GM19240 (cell line): ENCODE data around the gene MDGA2.
"Not testable (repeated sequence)": the region's sequence is repeated elsewhere in the genome, so short reads cannot be mapped to it uniquely, and the experiment has no call there.

Experiments used
- DNase-seq: peaks from one replicate; pipeline ENCODE4 v3.0.0; 2011; ENCODE audit warnings: low spot score; ENCODE audit not compliant: insufficient read length

Gene MDGA2

DNA sequence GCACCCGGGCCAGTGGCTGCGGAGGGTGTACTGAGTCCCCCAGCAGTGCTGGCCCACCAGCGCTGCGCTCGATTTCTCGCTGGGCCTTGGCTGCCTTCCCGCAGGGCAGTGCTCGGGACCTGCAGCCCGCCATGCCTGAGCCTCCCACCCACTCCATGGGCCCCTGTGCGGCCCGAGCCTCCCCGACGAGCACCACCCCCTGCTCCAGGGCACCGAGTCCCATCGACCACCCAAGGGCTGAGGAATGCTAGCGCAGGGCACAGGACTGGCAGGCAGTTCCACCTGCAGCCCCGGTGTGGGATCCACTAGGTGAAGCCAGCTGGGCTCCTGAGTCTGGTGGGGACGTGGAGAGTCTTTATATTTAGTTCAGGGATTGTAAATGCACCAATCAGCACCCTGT is 432.8 kb downstream of the MDGA2 start:
- not testable (repeated sequence) for DNase-seq

DNA sequence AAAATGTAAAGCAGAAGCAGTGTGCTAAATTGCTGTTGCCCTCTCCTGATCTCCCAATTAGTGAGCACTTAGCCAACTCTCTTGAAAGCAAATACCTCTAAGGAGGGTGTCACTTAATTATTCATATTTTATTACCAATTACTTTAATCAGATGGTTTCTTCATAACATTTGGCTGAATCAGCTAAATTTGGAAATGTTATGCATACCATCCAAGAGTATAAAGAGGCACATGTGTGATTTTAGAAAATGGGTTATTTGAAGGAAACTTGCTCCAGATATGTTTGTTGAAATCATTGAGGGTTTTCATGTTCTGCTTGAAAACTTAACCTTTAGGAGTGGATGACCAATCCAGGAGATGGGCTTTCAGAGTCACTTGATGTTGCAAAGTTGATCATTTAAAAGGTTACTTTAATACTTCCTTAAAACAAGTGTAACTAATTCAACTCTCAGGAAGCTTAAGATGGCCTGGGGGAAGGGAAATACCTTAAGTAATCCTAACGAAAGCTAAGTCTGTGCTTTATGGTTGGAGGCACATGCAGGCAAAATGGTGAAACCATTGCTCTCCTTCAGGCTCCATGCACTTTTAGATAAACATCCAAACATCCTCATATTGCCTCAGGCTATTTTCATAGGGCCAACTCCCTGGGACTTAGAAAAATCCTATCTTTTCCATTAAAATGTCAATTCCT is 434.5 kb downstream of the MDGA2 start:
- no peak for DNase-seq

GRCh38 chr14:47235619-47236018 is 439.8 kb downstream of the MDGA2 start:
- no peak for DNase-seq

DNA sequence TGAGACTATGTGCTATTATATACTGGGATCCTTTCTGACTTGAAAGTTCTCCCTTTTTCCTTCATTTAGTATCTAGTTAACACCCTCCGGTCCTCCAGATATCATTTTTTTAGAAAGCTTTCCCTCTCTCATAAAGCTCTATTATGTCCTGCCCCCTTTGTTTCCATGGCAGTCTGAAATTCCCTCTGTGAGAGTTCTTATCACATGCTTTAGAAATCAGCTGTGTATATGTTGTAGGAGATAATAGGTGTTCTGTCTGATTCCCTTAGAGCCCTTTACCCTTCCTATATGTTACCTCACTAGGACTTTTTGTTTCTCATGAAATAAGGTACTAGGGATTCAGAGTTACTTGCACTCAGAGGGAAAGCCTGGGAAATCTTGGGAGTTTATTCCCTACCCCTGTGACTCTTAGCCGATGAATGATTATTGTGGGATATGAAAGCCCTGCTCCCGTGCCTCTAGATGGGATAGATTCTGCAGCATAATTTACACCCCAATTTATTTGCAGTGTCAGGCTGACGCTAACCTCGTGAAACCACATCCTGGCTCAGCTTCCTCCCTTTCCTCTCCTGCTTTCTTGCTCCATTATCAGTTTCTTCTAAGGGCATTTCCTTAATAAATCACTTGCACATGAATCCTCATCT is 448.4 kb downstream of the MDGA2 start:
- DNase-seq: no peak

DNA sequence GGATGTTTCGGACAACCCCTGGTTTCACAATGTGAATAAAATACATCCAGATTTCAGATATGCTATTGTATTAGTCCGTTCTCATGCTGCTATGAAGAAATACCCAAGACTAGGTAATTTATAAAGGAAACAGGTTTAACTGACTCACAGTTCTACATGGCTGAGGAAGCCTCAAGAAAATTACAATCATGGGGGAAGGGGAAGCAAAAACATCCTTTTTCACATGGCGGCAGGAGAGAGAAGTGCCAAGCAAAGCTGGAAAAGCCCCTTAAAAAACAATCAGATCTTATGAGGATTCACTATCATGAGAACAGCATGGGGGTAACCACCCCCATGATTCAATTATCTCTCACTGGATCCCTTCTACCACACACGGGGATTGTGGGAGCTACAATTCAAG is 451.7 kb downstream of the MDGA2 start:
- no peak for DNase-seq

DNA sequence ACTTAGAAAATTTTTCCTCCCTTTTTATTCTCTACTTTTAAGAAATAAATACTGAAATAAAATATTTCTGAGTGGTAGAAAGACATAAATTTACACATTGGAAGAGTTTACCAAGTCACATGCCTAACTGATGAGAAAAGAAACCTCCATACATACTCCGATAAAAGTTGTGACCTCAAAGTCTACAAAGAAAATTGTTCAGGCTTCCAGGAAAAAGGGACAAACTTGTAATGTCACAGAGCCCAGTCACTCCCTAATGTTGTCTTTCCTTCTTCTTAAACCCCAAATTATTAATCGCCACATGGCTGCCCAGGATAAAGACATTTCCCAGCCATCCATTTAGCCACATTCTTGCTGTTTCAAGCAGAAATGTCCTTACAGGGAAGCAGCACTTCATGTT is 455.3 kb downstream of the MDGA2 start:
- DNase-seq: no peak

- DNase-seq: no peak
These were observed 464.1 kb downstream of the MDGA2 start for GRCh38 chr14:47211263-47211662.

DNA sequence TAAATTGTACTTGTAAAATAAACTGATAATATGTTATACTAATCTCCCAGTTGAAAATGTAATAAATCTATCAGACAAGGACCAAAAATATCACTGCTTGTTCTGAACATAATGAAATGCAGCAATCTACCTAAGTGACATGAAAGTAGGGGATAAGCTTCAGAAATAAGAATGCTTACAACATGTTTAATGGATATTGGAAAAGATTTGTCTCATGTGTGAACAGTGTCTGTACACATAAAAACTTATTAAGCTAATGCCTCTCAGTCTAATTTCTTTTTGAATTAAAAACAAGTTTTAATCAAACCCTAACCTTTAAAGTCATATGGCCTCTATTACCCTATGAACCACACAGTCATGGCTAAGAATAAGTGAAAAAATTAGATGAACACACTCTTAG is 465.3 kb downstream of the MDGA2 start:
- no peak for DNase-seq

- no peak for DNase-seq
These were observed 467.0 kb downstream of the MDGA2 start for GRCh38 chr14:47208434-47208833.

- DNase-seq: no peak
These were observed 467.8 kb downstream of the MDGA2 start for GRCh38 chr14:47207617-47208016.

DNA sequence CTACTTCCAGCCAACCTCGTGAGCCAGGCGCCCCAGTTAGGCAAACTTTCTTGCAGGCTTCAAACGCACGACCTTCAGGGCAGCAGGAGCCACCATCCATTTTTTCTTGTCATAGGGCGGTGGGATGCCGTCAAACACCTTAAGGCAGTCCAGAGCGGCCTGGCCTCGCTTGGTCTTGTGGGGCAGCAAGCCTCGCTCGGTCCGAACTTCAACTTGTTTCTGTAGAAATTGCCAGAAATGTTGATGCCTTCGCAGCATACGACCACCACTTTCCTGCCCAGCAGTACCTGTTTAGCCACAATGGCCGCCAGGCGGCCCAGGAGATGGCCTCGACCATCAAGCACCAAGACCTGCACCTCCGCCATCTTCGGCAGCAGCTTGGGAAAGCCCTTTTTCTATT is 474.7 kb downstream of the MDGA2 start:
- DNase-seq: no peak

DNA sequence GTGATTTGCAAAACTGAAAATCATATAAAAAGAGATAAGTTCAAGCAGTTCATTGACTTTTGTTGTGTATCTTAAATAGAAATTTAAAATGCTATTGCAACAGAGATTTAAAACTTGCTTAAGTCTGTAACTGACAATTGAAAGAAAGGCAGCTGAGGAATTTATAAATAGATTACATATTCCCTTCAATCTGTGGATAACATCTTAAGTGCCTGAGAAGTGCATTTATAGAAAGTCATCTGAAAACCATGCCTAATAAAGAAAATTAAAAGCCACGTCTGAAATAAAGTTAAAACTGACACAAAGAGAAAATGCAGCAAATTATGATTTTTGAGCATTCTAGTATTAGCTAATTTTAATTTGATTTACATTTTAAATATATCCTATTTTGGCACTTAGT is 479.8 kb downstream of the MDGA2 start:
- no peak for DNase-seq

- no peak for DNase-seq
These were observed 481.4 kb downstream of the MDGA2 start for GRCh38 chr14:47194055-47194454.

DNA sequence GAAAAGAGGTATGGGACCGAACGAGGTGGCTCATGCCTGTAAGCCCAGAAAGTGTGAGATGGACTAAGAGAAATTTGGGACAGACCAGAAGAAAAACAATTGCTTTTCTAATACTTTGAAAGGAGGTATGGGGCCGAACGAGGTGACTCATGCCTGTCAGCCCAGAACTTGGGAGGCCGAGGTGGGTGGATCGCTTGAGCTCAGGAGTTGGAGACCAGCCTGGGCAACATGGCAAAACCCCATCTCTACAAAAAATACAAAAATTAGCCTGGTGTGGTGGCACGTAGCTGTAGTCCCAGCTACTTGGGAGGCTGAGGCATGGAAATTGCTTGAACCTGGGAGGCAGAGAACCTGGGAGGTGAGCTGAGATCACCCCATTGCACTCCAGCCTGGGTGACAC is 483.2 kb downstream of the MDGA2 start:
- not testable (repeated sequence) for DNase-seq

- no peak for DNase-seq
These were observed 483.7 kb downstream of the MDGA2 start for GRCh38 chr14:47191700-47192099.

DNA sequence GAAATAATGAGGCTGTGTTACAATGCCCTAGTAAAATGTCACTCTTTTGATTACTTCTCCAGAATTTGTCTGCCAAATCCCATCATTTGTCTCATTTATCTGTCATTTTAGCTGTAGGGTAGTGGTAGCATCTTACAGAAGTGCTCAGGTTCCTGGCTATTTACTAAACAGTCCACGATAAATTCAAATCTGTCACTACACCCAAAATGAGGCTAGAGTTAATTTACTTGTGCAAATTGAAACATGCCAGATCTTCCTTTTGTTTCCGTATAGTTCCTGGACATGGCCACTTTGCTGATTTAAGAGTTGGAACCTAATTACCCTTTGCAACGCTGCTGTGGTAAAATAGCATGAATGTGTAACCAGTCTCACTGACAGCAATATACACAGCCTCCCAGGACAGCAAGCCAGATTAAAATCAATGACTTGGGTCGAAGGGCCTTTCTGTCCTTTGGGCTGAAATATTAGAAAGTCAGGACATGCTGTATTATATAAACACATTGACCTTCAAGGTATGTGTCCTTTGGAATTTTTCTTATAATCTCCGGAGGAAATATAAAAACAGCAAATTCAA is 485.4 kb downstream of the MDGA2 start:
- no peak for DNase-seq

DNA sequence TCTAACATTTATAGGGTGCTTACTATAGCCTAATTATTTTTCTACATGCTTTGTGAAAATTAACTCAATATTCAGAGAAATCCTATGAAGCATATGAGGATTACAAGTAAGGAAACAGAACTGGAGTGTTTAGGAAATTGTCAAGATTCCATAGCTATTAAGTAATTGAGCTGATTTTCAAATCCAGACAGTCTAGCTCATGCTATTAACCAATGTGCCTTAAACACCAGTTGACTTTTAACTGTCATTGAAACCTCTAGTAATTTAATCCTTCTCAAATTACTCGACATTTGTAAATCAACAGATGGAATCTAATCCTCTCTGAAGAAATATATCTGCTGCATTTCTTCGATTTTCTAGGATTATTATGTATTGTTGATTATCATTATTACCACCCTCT is 488.9 kb downstream of the MDGA2 start:
- DNase-seq: no peak

GRCh38 chr14:47179906-47180305 is 495.5 kb downstream of the MDGA2 start:
- DNase-seq: no peak

- DNase-seq: not testable (repeated sequence)
These were observed 503.5 kb downstream of the MDGA2 start for GRCh38 chr14:47171896-47172295.

GRCh38 chr14:47167402-47167801 is 508.0 kb downstream of the MDGA2 start:
- no peak for DNase-seq

DNA sequence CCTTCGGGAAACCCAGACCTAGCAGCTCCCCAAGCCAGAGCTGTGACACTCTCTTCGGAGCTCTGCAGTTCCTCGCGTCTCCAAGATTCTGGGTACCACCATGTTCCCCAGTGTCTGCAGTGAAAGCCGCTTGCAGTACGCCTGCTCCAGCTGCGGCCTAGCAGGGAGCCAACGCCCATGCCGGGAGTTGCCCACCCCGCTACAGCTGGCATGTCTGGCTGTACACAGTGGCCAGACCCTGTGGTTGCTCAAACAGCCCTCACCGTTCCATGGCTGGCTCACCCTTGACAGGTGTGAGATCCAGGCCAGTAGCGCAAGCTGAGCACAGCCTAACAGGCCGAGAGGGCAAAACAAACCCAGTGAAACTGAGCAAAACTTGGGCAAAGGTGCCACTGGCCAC is 520.0 kb downstream of the MDGA2 start:
- no peak for DNase-seq

- DNase-seq: no peak
These were observed 521.1 kb downstream of the MDGA2 start for GRCh38 chr14:47154276-47154797.

GRCh38 chr14:47153746-47154145 is 521.7 kb downstream of the MDGA2 start:
- no peak for DNase-seq
